Measurements from ENCODE around the gene LSM3.

The LSM3 gene

DNA sequence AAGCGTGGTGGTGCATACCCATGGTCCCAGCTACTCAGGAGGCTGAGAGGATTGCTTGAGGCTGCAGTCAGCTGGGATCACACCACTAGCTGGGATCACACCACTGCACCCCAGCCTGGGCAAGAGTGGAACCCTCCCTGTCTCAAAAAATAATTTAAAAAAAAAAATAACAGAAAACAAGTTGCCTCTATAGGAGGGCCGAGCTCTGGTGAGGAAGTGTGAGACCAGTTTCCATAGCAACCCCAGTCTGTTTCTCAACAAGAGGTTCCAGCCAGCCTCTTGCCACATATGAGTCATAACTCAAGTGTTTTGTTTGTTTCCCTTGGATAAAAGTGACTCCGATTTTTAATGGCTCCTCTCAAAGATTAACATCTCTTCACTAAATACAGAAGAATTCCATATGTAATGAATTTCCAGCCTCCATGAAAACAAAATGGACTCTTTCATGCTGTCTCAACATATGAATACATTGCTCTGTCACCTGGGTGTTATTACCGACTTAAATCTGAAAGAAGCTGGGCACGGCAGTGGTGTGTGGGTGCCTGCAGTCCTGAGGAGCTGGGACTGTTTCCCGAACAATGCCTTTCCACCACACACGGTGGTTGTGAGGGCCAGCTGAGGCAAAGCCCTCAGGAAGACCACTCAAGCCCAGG, 34.1 kb upstream of the LSM3 start:
- Histone ChIP-seq H3K9ac (ENCODE audit: low read length) (peak overlapping the region; percentile 59), H3K27ac (ENCODE audit: low read length) (peak overlapping the region; percentile 72), H3K4me3 (ENCODE audit: low read length) (no peak overlapping the region), H3K9me3 (ENCODE audit: control insufficient read depth, low read depth, low read length) (no peaks in the 10 kb centered on the region), H3K27me3 (ENCODE audit: control insufficient read depth, insufficient read depth, low read length) (no peaks in the 10 kb centered on the region), H3K36me3 (ENCODE audit: control insufficient read depth, low read depth, low read length) (peaks cover 21% of the 10 kb centered on the region), H3K4me1 (ENCODE audit: control insufficient read depth, low read depth, low read length) (peaks cover 9% of the 10 kb centered on the region)

DNA sequence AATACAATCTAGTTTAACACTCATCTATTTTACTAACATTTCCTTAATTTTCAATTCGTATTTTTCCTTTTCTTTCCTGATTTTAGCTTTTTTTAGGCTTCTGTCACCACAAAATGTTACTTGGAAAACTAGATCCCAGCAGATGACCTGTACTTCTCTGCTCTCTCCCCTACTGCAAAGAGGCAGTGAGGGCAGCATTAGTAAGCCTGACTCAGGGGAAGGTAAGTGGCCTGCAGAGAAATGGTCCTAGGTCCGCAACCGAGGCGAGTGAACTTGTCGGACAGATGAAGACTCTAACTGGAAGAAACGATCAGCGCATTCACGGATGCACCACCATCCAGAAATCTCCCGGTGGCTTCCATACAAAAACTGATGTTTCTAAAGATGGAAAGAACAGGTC, 33.4 kb upstream of the LSM3 start:
- peak overlapping the region; percentile 72 for H3K27ac ChIP-seq (ENCODE audit: low read length)
- H3K4me1 ChIP-seq (ENCODE audit: control insufficient read depth, low read depth, low read length), result peaks cover 9% of the 10 kb centered on the region
- no peak overlapping the region for H3K4me3 ChIP-seq (ENCODE audit: low read length)
- H3K9me3 ChIP-seq (ENCODE audit: control insufficient read depth, low read depth, low read length), result no peaks in the 10 kb centered on the region
- H3K27me3 ChIP-seq (ENCODE audit: control insufficient read depth, insufficient read depth, low read length), result no peaks in the 10 kb centered on the region
- peak overlapping the region; percentile 29 for H3K9ac ChIP-seq (ENCODE audit: low read length)
- peaks cover 16% of the 10 kb centered on the region for H3K36me3 ChIP-seq (ENCODE audit: control insufficient read depth, low read depth, low read length)

DNA sequence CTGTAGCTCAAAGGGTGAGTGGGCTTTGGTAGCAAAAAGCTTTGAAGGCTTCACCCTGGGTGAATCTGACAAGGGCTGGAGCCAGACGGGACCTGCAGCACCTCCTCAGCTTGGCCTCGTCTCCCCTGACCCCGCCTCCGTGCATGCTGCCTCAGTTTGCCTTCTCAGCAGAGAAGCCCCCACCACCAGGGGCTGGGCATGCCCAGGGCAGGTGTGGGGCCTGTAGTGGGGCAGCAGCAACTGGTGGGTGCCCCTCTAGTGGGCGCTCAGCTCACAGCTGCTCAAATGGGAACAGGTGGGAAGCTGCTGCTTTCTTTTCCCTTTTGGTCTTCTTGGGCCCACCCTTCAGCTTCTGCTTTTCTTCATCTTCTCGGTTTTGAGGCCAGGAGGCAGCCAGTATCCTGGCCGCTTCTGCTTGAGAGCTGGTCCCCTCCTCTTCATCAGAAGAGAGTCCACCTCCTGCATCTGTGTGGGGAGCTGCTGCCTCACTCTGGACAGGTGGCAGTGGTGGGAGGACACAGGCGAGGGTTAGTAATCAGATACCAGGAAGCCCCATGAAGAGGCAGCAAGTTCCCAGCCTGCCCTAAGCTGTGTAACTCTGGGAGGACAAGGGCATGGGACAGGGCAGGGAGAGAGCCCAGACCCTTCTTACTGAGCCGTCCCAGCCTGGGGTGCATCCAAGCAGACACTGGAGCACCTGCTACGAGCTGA, 32.8 kb upstream of the LSM3 start:
- no peak overlapping the region for H3K27ac ChIP-seq (ENCODE audit: low read length)
- no peak overlapping the region for H3K4me3 ChIP-seq (ENCODE audit: low read length)
- peaks cover 9% of the 10 kb centered on the region for H3K4me1 ChIP-seq (ENCODE audit: control insufficient read depth, low read depth, low read length)
- H3K27me3 ChIP-seq (ENCODE audit: control insufficient read depth, insufficient read depth, low read length), result no peaks in the 10 kb centered on the region
- no peaks in the 10 kb centered on the region for H3K9me3 ChIP-seq (ENCODE audit: control insufficient read depth, low read depth, low read length)
- no peak overlapping the region for H3K9ac ChIP-seq (ENCODE audit: low read length)
- peaks cover 16% of the 10 kb centered on the region for H3K36me3 ChIP-seq (ENCODE audit: control insufficient read depth, low read depth, low read length)

DNA sequence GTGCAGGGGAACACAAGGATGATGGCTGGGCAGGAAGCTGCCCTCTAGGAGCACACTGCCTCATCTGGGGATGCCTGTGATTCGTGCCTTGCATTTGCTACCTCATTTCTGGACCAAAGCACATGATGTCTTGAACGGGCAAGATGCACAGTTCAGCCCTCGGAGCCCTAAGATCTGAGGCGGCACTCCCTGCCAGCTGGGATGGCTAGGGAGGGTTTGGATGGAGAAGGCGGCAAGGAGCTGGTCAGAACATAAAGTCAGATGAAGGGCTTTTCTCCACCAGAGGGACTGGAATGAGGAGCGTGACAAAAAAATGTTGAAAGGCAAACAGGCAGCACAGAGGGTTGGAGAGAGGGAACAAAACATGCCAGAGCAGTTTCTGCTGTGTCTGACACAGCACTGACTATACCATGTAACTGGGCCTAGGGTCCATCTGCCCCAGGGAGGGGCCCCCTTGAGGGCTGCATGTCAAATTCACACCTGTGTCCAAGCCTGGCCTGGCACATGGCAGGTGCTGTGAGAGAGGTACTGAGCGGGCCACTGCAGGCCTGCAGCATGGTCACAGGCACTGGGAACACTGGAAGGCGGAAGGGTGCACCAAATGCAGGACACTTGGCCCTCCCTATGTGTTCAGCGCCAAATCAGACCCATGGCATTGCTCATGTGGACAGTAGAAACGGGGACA, 32.1 kb upstream of the LSM3 start:
- no peak overlapping the region for H3K27ac ChIP-seq (ENCODE audit: low read length)
- peaks cover 16% of the 10 kb centered on the region for H3K36me3 ChIP-seq (ENCODE audit: control insufficient read depth, low read depth, low read length)
- peaks cover 9% of the 10 kb centered on the region for H3K4me1 ChIP-seq (ENCODE audit: control insufficient read depth, low read depth, low read length)
- no peak overlapping the region for H3K4me3 ChIP-seq (ENCODE audit: low read length)
- no peak overlapping the region for H3K9ac ChIP-seq (ENCODE audit: low read length)
- H3K9me3 ChIP-seq (ENCODE audit: control insufficient read depth, low read depth, low read length), result no peaks in the 10 kb centered on the region
- H3K27me3 ChIP-seq (ENCODE audit: control insufficient read depth, insufficient read depth, low read length), result no peaks in the 10 kb centered on the region

DNA sequence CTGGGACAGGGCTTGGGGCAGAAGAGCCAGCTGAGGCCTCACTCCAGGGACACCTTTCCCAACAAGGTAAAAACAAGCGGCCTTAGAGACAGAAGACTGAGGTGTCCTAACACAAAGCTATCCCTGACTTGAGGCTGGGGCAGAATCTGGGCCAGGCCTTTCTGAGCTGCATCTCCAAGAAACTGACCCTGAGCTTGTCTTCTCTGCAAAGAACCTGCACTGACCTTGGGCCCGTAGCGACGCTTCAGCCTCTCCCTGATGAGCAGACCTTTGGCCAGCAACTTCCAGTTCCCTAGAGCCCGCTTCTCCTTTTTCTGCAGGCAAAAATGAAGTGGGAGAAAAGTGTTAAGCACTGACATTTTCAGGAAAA, 31.6 kb upstream of the LSM3 start:
- peaks cover 9% of the 10 kb centered on the region for H3K4me1 ChIP-seq (ENCODE audit: control insufficient read depth, low read depth, low read length)
- no peaks in the 10 kb centered on the region for H3K27me3 ChIP-seq (ENCODE audit: control insufficient read depth, insufficient read depth, low read length)
- H3K9ac ChIP-seq (ENCODE audit: low read length), result no peak overlapping the region
- H3K4me3 ChIP-seq (ENCODE audit: low read length), result no peak overlapping the region
- H3K9me3 ChIP-seq (ENCODE audit: control insufficient read depth, low read depth, low read length), result no peaks in the 10 kb centered on the region
- H3K36me3 ChIP-seq (ENCODE audit: control insufficient read depth, low read depth, low read length), result peaks cover 13% of the 10 kb centered on the region
- no peak overlapping the region for H3K27ac ChIP-seq (ENCODE audit: low read length)

DNA sequence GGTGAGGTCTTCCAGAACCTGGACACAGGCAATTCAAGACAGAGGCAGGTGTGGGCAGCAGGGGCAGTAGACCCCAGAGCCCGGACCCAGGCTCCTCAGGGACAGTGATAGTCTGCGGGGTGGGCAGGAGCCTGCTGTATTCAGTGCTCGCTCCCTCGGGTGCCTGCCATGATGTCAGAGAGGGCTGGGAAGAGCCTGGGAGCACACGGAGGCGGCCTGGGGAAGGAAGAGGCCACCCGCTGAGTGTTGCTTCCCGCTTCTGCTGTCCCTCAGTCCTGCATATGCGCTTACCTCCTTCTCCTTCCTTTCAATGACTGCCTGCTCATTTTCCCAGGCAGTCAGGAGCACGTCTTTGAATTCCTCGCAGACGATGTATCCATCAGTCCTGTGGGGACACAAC, 31.0 kb upstream of the LSM3 start:
- no peaks in the 10 kb centered on the region for H3K27me3 ChIP-seq (ENCODE audit: control insufficient read depth, insufficient read depth, low read length)
- H3K4me3 ChIP-seq (ENCODE audit: low read length), result no peak overlapping the region
- H3K27ac ChIP-seq (ENCODE audit: low read length), result no peak overlapping the region
- peaks cover 9% of the 10 kb centered on the region for H3K4me1 ChIP-seq (ENCODE audit: control insufficient read depth, low read depth, low read length)
- H3K9me3 ChIP-seq (ENCODE audit: control insufficient read depth, low read depth, low read length), result no peaks in the 10 kb centered on the region
- no peak overlapping the region for H3K9ac ChIP-seq (ENCODE audit: low read length)
- peaks cover 11% of the 10 kb centered on the region for H3K36me3 ChIP-seq (ENCODE audit: control insufficient read depth, low read depth, low read length)

DNA sequence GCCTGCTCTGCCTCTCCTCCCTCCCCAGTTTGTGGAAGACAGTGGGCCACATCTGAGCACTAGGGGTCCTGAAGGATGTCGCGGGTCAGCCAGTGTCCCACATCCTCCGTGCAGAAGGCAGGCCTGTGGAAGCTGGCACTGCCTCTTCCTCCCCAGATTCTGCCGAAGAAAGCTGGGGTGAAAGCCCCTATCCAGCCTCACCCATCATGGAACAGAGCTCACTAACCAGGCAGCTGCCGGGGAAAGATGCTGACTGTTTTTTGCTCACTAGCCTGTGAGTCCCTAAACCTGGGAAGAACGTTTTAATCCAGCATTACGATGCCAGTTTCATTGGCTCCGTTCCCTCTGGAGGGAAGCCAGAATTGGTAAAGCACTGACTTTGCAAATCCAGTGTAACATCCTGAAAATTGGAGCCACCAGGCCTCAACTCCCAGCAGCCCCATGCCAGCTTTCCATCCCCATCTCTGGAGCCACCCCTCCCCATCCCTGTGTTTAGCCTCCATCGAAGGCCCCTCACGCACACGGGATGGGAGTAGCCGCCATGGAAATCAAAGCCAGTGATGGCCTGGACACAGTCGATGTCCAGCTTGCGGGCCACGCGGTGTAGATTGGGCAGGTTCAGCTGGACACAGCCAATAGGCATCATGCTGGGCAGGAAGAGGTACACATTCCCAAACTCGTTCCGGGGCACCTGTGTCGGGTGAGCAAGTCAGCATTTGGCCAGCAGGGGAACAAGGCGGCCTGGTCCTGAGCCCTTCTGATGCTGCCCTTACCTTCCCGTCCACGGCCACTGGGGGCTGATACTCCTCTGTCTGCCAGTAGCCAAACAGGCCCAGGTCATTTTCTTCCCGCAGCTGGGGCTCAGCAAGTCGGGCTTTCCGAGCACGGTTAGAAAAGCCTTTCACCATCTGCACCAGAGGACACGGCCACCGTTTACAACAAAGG, 30.3 kb upstream of the LSM3 start:
- H3K4me1 ChIP-seq (ENCODE audit: control insufficient read depth, low read depth, low read length), result peaks cover 9% of the 10 kb centered on the region
- no peak overlapping the region for H3K4me3 ChIP-seq (ENCODE audit: low read length)
- no peak overlapping the region for H3K27ac ChIP-seq (ENCODE audit: low read length)
- no peak overlapping the region for H3K9ac ChIP-seq (ENCODE audit: low read length)
- H3K36me3 ChIP-seq (ENCODE audit: control insufficient read depth, low read depth, low read length), result peaks cover 11% of the 10 kb centered on the region
- no peaks in the 10 kb centered on the region for H3K9me3 ChIP-seq (ENCODE audit: control insufficient read depth, low read depth, low read length)
- H3K27me3 ChIP-seq (ENCODE audit: control insufficient read depth, insufficient read depth, low read length), result no peaks in the 10 kb centered on the region

DNA sequence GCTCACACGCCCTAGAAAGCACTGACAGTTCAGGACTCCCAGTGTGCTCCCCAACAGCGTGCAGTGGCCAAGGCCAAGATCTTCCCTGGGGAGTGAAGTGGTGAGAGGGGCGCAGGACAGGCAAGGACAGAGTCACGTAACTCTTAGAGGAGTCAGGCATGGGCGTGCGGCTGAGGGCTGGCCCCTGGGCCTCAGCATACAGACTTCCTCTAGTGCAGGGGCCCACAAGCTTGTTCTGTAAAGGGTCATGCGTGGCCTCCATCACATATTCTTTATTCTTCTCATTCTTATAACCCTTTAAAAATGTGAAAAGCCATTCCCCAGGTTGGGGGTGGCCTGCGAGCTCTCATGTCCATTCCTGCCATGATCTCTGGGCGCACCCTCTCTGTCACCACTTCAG, 28.5 kb upstream of the LSM3 start:
- no peaks in the 10 kb centered on the region for H3K27me3 ChIP-seq (ENCODE audit: control insufficient read depth, insufficient read depth, low read length)
- H3K4me3 ChIP-seq (ENCODE audit: low read length), result no peak overlapping the region
- peaks cover 3% of the 10 kb centered on the region for H3K4me1 ChIP-seq (ENCODE audit: control insufficient read depth, low read depth, low read length)
- peaks cover 19% of the 10 kb centered on the region for H3K36me3 ChIP-seq (ENCODE audit: control insufficient read depth, low read depth, low read length)
- H3K27ac ChIP-seq (ENCODE audit: low read length), result no peak overlapping the region
- H3K9ac ChIP-seq (ENCODE audit: low read length), result no peak overlapping the region
- H3K9me3 ChIP-seq (ENCODE audit: control insufficient read depth, low read depth, low read length), result no peaks in the 10 kb centered on the region

DNA sequence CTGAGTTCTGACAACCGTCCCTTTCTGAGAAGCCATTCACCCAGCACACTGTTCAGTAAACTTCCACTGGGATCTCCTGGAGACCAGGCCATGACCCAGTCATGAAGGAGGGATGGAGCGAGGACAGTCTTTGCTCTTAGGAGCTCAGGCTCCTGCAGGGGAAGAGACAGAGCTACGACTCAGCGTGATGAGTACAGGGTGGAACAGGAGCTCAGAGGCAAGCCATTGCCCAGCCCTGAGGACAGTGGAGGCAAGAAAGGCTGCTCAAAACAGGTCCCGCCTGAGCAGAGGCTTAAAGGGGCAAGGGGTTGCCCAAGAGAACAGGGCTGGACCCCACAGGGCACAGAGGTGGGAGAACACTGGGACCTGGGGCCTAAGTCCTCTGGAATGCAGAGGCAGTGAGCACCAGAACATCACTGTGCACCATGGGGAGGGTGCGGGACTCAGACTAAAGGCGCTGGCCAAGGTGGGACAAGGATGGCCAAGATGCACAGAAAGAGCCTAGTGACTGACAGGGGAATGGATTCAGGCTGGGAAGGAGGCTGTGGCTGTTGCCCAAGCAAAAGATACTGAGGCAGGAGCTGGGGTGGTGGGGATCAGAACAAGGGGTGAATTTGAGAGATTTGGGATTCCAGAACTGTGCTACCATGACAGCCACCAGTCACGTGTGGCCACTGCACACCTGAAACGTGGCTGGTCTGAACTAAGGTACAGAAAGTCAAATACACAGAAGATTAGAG, 28.0 kb upstream of the LSM3 start:
- H3K4me3 ChIP-seq (ENCODE audit: low read length), result no peak overlapping the region
- H3K27ac ChIP-seq (ENCODE audit: low read length), result no peak overlapping the region
- H3K4me1 ChIP-seq (ENCODE audit: control insufficient read depth, low read depth, low read length), result peaks cover 3% of the 10 kb centered on the region
- no peaks in the 10 kb centered on the region for H3K27me3 ChIP-seq (ENCODE audit: control insufficient read depth, insufficient read depth, low read length)
- H3K9ac ChIP-seq (ENCODE audit: low read length), result no peak overlapping the region
- H3K36me3 ChIP-seq (ENCODE audit: control insufficient read depth, low read depth, low read length), result peaks cover 16% of the 10 kb centered on the region
- no peaks in the 10 kb centered on the region for H3K9me3 ChIP-seq (ENCODE audit: control insufficient read depth, low read depth, low read length)

DNA sequence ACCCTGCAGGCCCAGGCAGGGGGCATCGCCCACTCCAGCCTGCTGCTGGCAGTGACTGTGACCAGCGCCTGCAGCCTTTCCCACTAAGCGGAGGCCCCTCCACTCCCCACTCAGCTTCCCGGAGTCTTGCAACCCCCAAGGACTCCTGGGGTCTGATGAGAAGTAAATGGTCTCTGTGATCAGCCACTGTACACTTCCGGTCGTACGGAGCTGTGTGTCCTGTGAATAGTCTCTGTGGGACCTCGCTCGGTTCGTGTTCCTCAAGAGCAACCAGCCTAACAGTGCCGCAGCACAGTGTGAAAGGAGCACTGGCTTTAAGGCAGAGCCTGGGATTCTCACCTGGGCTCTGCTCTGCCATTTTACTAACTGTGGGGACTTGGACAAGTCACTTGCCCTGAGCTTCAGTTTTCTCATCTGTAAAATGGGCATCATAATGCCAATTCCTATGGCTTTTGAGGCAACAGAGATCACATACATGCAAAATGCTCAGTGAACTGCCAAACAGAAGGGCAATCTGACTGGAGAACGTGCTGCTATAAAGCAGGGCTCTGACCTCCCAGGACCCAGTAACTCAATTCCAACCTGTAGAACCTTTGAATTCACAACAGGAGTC, 27.0 kb upstream of the LSM3 start:
- Histone ChIP-seq H3K9ac (ENCODE audit: low read length) (no peak overlapping the region), H3K36me3 (ENCODE audit: control insufficient read depth, low read depth, low read length) (peaks cover 21% of the 10 kb centered on the region), H3K4me3 (ENCODE audit: low read length) (no peak overlapping the region), H3K9me3 (ENCODE audit: control insufficient read depth, low read depth, low read length) (no peaks in the 10 kb centered on the region), H3K4me1 (ENCODE audit: control insufficient read depth, low read depth, low read length) (peaks cover 3% of the 10 kb centered on the region), H3K27ac (ENCODE audit: low read length) (no peak overlapping the region), H3K27me3 (ENCODE audit: control insufficient read depth, insufficient read depth, low read length) (no peaks in the 10 kb centered on the region)
